ENCODE data around the gene CYP26B1. TPM values are rescaled to one million over a fixed set of nuclear protein-coding genes. Genes with fewer than 3 reads are reported as not detected.

CYP26B1 gene
- total and polyA plus RNA-seq, 9 of the 15 experiments (the other 6 are each of a cell fraction or from before 2014, with no cell fraction given): 0.01 to 0.13 (median 0.04) TPM; not detected in 6

DNA sequence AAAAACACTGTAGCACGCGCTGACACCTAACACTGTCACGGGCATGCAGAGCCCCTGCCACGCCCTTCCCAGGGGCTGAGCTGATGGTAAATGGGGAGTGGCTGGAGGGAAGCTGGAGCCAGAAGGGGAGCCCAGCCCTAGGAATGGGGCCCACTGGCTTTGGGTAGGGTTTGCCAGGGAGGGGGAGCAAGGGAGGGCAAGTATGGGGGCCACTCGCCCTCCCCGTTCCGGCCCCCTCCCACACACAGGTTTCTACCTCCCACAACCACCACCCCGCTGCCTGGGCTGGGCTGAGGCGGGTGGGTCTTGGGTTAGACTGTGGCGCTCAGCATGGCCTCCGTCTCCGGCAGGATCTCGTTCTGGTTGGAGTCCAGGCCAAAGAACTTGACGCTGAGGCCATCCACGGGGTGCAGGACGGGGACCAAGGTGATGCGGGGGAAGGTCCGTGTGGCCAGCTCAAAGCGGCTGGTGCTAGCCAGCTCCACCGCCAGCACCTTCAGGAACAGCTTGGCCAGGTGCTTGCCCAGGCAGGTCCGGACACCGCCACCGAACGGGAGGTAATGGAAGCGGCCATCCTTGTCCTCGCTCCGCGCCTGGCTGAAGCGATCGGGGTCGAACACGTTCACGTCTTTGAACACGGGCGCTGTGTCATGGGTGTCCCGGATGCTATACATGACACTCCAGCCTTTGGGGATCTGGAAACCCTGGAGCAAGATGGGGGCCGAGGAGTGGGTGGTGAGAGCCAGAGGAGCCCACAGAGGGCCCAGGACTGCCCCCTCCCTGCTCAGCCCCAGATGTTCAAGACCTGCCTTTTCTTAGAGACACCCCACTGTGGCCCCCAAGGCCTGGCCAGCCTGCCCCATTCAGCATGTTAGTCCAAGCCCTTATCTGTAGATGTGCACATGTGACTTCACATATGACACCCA, 15.5 kb downstream of the CYP26B1 start:
- peaks cover 3% of the 10 kb centered on the region for H3K9me1 ChIP-seq (ENCODE audit: control insufficient read depth, insufficient read depth, low read length)
- POLR2A ChIA-PET: interaction anchor here (0.5 to 0.7 kb wide), 2 partner anchors 11 to 60 kb away, joined by 3 read pairs; no protein-coding TSS in a partner anchor
- no peak overlapping the region for H2AFZ ChIP-seq (ENCODE audit: low read depth, low read length)
- no peak overlapping the region for H3K4me2 ChIP-seq (ENCODE audit: insufficient read depth, low read length)
- CTCF ChIA-PET (ENCODE audit: low intra/inter-chr PET ratio): no interaction called here
- DNase-seq (ENCODE audit: extremely low read depth in 1 of 4, low spot score in 3 of 4): no peak
- no peak for ATAC-seq
- WGBS (ENCODE audit: insufficient coverage, low coverage, missing lambda C conversion rate): 5% methylated on average over 32 of the region's 37 CpGs
- H3K9me3 ChIP-seq (replicated peaks; ENCODE audit: control insufficient read depth, insufficient read depth, low read depth, low read length): no peaks in the 10 kb centered on the region
- H3K9ac ChIP-seq (ENCODE audit: insufficient read depth in 1 of 2, low read depth in 2 of 2, low read length in 2 of 2): no peak overlapping the region
- intact Hi-C loops (cut with micrococcal nuclease) (no loop called here), in situ Hi-C loops (cut with MboI) (no loop called here)
- H3K27ac ChIP-seq (ENCODE audit: extremely low read depth, low read depth, low read length): no peak overlapping the region
- no peak for FAIRE-seq
- no peaks in the 10 kb centered on the region for H3K79me2 ChIP-seq (ENCODE audit: control insufficient read depth, insufficient read depth, low read length)
- H4K20me1 ChIP-seq (replicated peaks; ENCODE audit: control insufficient read depth, insufficient read depth, low read length): peaks cover 4% of the 10 kb centered on the region; the same call in 1 of the 2 replicates
- no peak overlapping the region for H3K4me3 ChIP-seq
- H3K36me3 ChIP-seq (ENCODE audit: control insufficient read depth, insufficient read depth, low read length): no peaks in the 10 kb centered on the region
- no TSS peak for BruUV-seq (replicated peaks)
- H3K4me1 ChIP-seq (replicated peaks in 1 of 2; ENCODE audit: control insufficient read depth in 2 of 2, insufficient read depth in 2 of 2, low read length in 2 of 2): peaks cover 0 to 3% of the 10 kb centered on the region in 2 experiments; a peak in 2 of 5 replicates
- H3K27me3 ChIP-seq (ENCODE audit: control insufficient read depth in 2 of 2, insufficient read depth in 2 of 2, low read length in 2 of 2): peaks cover 5 to 51% of the 10 kb centered on the region in 2 experiments; a peak in 3 of 5 replicates
- TF ChIP-seq ZNF655 (CRISPR knock-in tag; IDR thresholded peaks at IDR 0.05) (no peak), GABPB2 (CRISPR knock-in tag; conservative IDR thresholded peaks at IDR 0.05) (no peak), YBX1 (IDR thresholded peaks at IDR 0.05) (no peak), CTBP1 (IDR thresholded peaks at IDR 0.05; ENCODE audit: borderline replicate concordance) (no peak), ELK1 (CRISPR knock-in tag; IDR thresholded peaks at IDR 0.05) (no peak), ZNF174 (CRISPR knock-in tag; IDR thresholded peaks at IDR 0.05) (no peak), TBL1XR1 (IDR thresholded peaks at IDR 0.05; ENCODE audit: low read length in 2 of 2) (no peak), BHLHE40 (IDR thresholded peaks at IDR 0.05; ENCODE audit: low read length) (no peak), SMAD4 (CRISPR knock-in tag; conservative IDR thresholded peaks at IDR 0.05) (no peak), ZNF184 (CRISPR knock-in tag; IDR thresholded peaks at IDR 0.05) (no peak), CREB3 (tag; conservative IDR thresholded peaks at IDR 0.05; ENCODE audit: low read depth) (no peak), ZNF589 (CRISPR knock-in tag; IDR thresholded peaks at IDR 0.05; ENCODE audit: low read depth) (no peak)
- TF ChIP-seq, protein P1, sequence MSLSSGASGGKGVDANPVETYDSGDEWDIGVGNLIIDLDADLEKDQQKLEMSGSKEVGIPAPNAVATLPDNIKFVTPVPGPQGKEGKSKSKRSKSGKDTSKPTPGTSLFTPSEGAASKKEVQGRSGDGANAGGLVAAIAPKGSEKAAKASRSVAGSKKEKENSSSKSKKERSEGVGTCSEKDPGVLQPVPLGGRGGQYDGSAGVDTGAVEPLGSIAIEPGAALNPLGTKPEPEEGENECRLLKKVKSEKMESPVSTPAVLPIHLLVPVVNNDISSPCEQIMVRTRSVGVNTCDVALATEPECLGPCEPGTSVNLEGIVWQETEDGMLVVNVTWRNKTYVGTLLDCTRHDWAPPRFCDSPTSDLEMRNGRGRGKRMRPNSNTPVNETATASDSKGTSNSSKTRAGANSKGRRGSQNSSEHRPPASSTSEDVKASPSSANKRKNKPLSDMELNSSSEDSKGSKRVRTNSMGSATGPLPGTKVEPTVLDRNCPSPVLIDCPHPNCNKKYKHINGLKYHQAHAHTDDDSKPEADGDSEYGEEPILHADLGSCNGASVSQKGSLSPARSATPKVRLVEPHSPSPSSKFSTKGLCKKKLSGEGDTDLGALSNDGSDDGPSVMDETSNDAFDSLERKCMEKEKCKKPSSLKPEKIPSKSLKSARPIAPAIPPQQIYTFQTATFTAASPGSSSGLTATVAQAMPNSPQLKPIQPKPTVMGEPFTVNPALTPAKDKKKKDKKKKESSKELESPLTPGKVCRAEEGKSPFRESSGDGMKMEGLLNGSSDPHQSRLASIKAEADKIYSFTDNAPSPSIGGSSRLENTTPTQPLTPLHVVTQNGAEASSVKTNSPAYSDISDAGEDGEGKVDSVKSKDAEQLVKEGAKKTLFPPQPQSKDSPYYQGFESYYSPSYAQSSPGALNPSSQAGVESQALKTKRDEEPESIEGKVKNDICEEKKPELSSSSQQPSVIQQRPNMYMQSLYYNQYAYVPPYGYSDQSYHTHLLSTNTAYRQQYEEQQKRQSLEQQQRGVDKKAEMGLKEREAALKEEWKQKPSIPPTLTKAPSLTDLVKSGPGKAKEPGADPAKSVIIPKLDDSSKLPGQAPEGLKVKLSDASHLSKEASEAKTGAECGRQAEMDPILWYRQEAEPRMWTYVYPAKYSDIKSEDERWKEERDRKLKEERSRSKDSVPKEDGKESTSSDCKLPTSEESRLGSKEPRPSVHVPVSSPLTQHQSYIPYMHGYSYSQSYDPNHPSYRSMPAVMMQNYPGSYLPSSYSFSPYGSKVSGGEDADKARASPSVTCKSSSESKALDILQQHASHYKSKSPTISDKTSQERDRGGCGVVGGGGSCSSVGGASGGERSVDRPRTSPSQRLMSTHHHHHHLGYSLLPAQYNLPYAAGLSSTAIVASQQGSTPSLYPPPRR (CRISPR knock-in tag; IDR thresholded peaks at IDR 0.05; ENCODE audit: borderline replicate concordance): no peak
